DND-41 (cell line): Measurements from ENCODE around the gene MYO5A.
"Not testable (repeated sequence)": the region's sequence is repeated elsewhere in the genome, so short reads cannot be mapped to it uniquely, and the experiment has no call there.

Source experiments
- CTCF ChIP-seq: IDR thresholded peaks from 2 replicates; pipeline ENCODE4 v1.5.1; 2012; ENCODE audit warnings: borderline replicate concordance, low read length, moderate library complexity, mild to moderate bottlenecking; ENCODE audit not compliant: poor library complexity, severe bottlenecking; ENCODE audit errors: extremely low read depth
- EZH2 ChIP-seq: IDR thresholded peaks from 3 replicates; pipeline ENCODE4 v1.6.1; 2012; ENCODE audit warnings: borderline replicate concordance, low read depth, mild to moderate bottlenecking, moderate library complexity, low read length, inconsistent platforms; ENCODE audit not compliant: severe bottlenecking

- TF ChIP-seq CTCF, EZH2: not testable (repeated sequence)
Observed at GRCh38 chr15:52512869-52513268, 15.8 kb downstream of the MYO5A start.
